SK-N-MC (cell line): ENCODE measurements around the gene EHD4.

Experiments used
- DNase-seq: peaks from one replicate; pipeline ENCODE4 v3.0.0-alpha.2; 2011; ENCODE audit warnings: low read depth, low spot score
- H3K27ac ChIP-seq: fragments of 200-600 bp; sonication (generic); 2 replicates; pipeline ENCODE4 v1.5.1; 2016; ENCODE audit warnings: mixed run types
- H3K36me3 ChIP-seq: fragments of 200-600 bp; sonication (generic); 2 replicates; pipeline ENCODE4 v1.6.1; 2017; ENCODE audit warnings: antibody characterized with exemption, low read length, mixed read lengths; ENCODE audit not compliant: insufficient read depth
- H3K4me3 ChIP-seq: fragments of 200-600 bp; sonication (generic); 2 replicates; pipeline ENCODE4 v1.5.1; 2016
- H3K9ac ChIP-seq: fragments of 200-600 bp; sonication (generic); 2 replicates; pipeline ENCODE4 v1.8.0; 2017; ENCODE audit warnings: mixed run types, mixed read lengths; ENCODE audit not compliant: insufficient read length
- H3K9me3 ChIP-seq: fragments of 200-600 bp; sonication (generic); 2 replicates; pipeline ENCODE4 v1.6.1; 2017; ENCODE audit warnings: low read depth, mild to moderate bottlenecking, antibody characterized with exemption, low read length, moderate library complexity, mixed read lengths
- EZH2 ChIP-seq: fragments of 200-600 bp; sonication (generic); IDR thresholded peaks from one replicate; pipeline ENCODE4 v1.6.1; 2017; ENCODE audit warnings: antibody characterized with exemption
- POLR2AphosphoS5 ChIP-seq: IDR thresholded peaks from 2 replicates; pipeline ENCODE4 v1.6.1; 2012; ENCODE audit warnings: mild to moderate bottlenecking, low read depth, low read length, borderline replicate concordance

Gene EHD4

GRCh38 chr15:41847206-41847605, 125.2 kb downstream of the EHD4 start:
- Histone ChIP-seq H3K27ac (no peak overlapping the region), H3K9ac (no peak overlapping the region), H3K9me3 (no peaks in the 10 kb centered on the region), H3K36me3 (no peaks in the 10 kb centered on the region), H3K4me3 (no peak overlapping the region)
- DNase-seq = no peak
- TF ChIP-seq EZH2 = no peak
- no peak for TF ChIP-seq POLR2AphosphoS5
